Measurements from ENCODE around the gene SLC16A9.

DNA sequence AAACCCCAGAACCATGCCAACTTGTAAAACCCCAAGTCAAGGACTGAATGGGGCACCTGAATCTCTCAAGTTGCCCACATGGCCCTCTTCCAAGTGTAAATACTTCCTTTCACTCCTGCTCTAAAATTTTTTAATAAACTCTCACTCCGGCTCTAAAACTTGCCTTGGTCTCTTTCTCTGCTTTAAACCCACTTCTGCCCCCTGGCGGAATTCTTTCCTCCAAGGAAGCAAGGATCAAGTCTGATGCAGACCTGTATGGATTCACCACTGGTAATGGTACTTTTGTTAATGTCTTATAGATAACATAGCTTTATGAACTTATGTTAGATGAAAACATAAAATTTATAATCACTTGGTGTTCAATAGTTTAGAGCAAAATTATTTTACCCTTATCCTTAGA lies 33.8 kb downstream of the SLC16A9 start:
- TF ChIP-seq, protein P1, sequence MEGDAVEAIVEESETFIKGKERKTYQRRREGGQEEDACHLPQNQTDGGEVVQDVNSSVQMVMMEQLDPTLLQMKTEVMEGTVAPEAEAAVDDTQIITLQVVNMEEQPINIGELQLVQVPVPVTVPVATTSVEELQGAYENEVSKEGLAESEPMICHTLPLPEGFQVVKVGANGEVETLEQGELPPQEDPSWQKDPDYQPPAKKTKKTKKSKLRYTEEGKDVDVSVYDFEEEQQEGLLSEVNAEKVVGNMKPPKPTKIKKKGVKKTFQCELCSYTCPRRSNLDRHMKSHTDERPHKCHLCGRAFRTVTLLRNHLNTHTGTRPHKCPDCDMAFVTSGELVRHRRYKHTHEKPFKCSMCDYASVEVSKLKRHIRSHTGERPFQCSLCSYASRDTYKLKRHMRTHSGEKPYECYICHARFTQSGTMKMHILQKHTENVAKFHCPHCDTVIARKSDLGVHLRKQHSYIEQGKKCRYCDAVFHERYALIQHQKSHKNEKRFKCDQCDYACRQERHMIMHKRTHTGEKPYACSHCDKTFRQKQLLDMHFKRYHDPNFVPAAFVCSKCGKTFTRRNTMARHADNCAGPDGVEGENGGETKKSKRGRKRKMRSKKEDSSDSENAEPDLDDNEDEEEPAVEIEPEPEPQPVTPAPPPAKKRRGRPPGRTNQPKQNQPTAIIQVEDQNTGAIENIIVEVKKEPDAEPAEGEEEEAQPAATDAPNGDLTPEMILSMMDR (IDR thresholded peaks at IDR 0.05), result peak; percentile 78
- TF ChIP-seq ZFX (IDR thresholded peaks at IDR 0.05; ENCODE audit: borderline replicate concordance), result no peak

All from 22Rv1 (cell line).